ENCODE results near the gene DCAF17. TPM values are rescaled to one million over a fixed set of nuclear protein-coding genes. Genes with fewer than 3 reads are reported as not detected.

Gene DCAF17
- total RNA-seq, 1 donor from 2014 or later: 23.1 TPM

DNA sequence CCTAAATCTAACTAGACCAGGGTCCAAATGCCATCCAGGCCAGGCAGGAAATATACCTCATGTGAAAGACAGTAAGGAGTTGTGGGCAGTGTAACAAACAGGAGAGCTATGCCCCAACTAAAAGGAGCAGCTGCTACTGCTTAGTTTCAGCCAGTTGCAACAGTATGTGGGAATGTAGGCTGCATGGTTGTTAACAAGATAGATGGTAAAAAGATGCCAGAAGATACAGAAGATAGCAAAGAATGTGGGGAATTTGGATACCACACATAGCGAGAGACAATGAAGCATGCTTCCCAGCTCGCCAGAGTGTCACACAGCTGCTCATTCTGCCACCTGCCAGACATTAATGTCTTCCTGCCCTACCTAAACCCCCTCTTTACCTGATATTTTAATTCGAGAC is 48.9 kb downstream of the DCAF17 start:
- POLR2A ChIA-PET: no interaction called here
- CTCF ChIA-PET: no interaction called here
- DNase-seq (no peak), ATAC-seq (ENCODE audit: low read depth) (no peak)
- TF ChIP-seq, protein P1, sequence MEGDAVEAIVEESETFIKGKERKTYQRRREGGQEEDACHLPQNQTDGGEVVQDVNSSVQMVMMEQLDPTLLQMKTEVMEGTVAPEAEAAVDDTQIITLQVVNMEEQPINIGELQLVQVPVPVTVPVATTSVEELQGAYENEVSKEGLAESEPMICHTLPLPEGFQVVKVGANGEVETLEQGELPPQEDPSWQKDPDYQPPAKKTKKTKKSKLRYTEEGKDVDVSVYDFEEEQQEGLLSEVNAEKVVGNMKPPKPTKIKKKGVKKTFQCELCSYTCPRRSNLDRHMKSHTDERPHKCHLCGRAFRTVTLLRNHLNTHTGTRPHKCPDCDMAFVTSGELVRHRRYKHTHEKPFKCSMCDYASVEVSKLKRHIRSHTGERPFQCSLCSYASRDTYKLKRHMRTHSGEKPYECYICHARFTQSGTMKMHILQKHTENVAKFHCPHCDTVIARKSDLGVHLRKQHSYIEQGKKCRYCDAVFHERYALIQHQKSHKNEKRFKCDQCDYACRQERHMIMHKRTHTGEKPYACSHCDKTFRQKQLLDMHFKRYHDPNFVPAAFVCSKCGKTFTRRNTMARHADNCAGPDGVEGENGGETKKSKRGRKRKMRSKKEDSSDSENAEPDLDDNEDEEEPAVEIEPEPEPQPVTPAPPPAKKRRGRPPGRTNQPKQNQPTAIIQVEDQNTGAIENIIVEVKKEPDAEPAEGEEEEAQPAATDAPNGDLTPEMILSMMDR (IDR thresholded peaks at IDR 0.05): no peak
- Mint-ChIP-seq H3K36me3 (ENCODE audit: low read depth) (peaks cover 68% of the 10 kb centered on the region), H3K9me3 (no peaks in the 10 kb centered on the region), H3K27me3 (no peaks in the 10 kb centered on the region), H3K27ac (no peak overlapping the region), H3K4me3 (no peak overlapping the region), H3K4me1 (no peaks in the 10 kb centered on the region)
- intact Hi-C loops (cut with micrococcal nuclease): no loop called here

DNA sequence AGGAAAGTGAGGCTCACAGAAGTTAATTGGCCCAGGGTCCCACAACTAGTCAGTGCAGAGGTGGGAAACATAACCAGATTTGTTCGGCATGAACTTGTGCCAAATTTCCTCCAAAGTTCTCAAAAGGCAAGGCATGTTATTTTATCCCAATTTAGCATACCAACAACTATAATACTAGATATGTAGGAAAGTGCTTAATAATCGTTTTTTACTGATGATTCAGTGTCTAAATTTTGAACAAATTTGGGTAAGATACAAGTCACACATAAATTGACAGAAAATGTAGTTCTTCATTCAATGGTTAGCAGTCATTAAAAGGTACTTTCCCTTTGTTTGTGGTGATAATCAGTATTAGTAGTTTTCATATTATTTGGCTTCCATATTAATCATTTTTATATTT is 49.8 kb downstream of the DCAF17 start:
- H3K4me1 Mint-ChIP-seq: no peaks in the 10 kb centered on the region
- ChIA-PET POLR2A (no interaction called here), CTCF (no interaction called here)
- DNase-seq (no peak), ATAC-seq (ENCODE audit: low read depth) (no peak)
- H3K27me3 Mint-ChIP-seq: no peaks in the 10 kb centered on the region
- H3K36me3 Mint-ChIP-seq (ENCODE audit: low read depth): peaks cover 66% of the 10 kb centered on the region
- no peak overlapping the region for H3K4me3 Mint-ChIP-seq
- no peak overlapping the region for H3K27ac Mint-ChIP-seq
- H3K9me3 Mint-ChIP-seq: peaks cover 4% of the 10 kb centered on the region
- TF ChIP-seq, protein P1 (IDR thresholded peaks at IDR 0.05): no peak
- intact Hi-C loops (cut with micrococcal nuclease): no loop called here

DNA sequence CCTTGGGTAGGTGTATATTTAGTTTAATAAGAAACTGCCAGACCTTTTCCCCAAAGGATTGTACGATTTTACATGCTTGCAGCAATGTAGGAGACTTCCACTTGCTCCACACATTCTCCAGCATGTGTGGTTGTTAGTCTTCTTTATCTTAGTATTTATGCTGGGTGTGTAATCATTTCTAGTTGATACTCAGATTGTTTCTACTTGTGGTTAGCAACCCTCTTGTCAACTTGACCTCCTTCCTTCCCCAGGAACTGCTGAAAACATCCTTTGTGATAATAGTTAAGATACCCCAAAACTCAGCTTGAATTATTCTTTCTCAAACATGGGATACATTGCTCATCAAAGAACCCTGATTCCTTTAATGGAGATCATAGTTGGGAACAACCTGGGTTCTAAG is 51.1 kb downstream of the DCAF17 start:
- Mint-ChIP-seq H3K27me3 (no peaks in the 10 kb centered on the region), H3K4me1 (no peaks in the 10 kb centered on the region), H3K4me3 (no peak overlapping the region), H3K36me3 (ENCODE audit: low read depth) (peaks cover 55% of the 10 kb centered on the region), H3K9me3 (peaks cover 4% of the 10 kb centered on the region), H3K27ac (no peak overlapping the region)
- POLR2A ChIA-PET: no interaction called here
- ATAC-seq (ENCODE audit: low read depth) (no peak), DNase-seq (no peak)
- TF ChIP-seq, protein P1 (IDR thresholded peaks at IDR 0.05): no peak
- intact Hi-C loops (cut with micrococcal nuclease): no loop called here
- CTCF ChIA-PET: no interaction called here

DNA sequence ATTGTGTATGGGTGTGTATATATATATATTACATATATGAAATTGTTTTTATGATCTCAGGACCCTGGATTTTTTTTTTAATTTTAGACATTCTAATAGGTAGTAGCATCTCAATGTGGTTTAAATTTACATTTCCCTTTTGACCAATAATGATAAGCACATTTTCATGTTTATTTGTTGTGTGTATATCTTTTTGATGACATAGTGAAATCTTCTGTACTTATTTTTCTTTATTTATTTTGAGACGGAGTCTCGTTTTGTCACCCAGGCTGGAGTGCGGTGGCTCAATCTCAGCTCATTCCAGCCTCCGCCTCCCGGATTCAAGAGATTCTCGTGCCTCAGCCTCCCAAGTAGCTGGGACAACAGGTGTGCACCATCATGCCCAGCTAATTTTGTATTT is 53.2 kb downstream of the DCAF17 start:
- DNase-seq (no peak), ATAC-seq (ENCODE audit: low read depth) (no peak)
- Mint-ChIP-seq H3K9me3 (peaks cover 4% of the 10 kb centered on the region), H3K27me3 (no peaks in the 10 kb centered on the region), H3K27ac (no peak overlapping the region), H3K4me3 (no peak overlapping the region), H3K4me1 (no peaks in the 10 kb centered on the region), H3K36me3 (ENCODE audit: low read depth) (peaks cover 38% of the 10 kb centered on the region)
- intact Hi-C loops (cut with micrococcal nuclease): no loop called here
- ChIA-PET CTCF (no interaction called here), POLR2A (no interaction called here)
- TF ChIP-seq, protein P1 (IDR thresholded peaks at IDR 0.05): no peak

DNA sequence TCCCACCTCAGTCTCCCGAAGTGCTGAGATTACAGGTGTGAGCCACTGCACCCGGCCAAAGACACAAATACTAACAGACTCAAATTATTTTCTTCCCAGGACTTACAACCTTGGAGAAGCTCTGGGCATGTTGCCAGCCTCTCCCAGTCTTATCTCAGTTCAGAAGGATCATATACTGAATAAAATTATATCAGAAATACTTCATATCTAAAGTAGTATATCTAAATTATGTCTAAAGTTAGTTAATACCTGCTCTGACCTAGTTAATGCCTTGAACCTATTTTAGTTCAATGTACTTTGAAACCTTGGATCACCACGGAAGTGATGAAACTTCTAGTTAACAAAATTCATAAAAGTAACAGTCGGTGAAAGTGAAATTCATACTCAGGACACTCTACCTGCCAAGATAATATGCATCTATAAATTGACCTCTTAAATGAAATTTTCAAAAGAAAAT is 53.8 kb downstream of the DCAF17 start:
- intact Hi-C loops (cut with micrococcal nuclease): no loop called here
- ChIA-PET CTCF (no interaction called here), POLR2A (no interaction called here)
- Mint-ChIP-seq H3K27me3 (no peaks in the 10 kb centered on the region), H3K4me3 (no peak overlapping the region), H3K36me3 (ENCODE audit: low read depth) (peaks cover 32% of the 10 kb centered on the region), H3K9me3 (peaks cover 4% of the 10 kb centered on the region), H3K4me1 (no peaks in the 10 kb centered on the region), H3K27ac (no peak overlapping the region)
- no peak for DNase-seq
- ATAC-seq (ENCODE audit: low read depth): no peak
- TF ChIP-seq, protein P1 (IDR thresholded peaks at IDR 0.05): no peak
